ENCODE measurements around the gene PRKCE.
"Not testable (repeated sequence)": the region's sequence is repeated elsewhere in the genome, so short reads cannot be mapped to it uniquely, and the experiment has no call there.

PRKCE gene

DNA sequence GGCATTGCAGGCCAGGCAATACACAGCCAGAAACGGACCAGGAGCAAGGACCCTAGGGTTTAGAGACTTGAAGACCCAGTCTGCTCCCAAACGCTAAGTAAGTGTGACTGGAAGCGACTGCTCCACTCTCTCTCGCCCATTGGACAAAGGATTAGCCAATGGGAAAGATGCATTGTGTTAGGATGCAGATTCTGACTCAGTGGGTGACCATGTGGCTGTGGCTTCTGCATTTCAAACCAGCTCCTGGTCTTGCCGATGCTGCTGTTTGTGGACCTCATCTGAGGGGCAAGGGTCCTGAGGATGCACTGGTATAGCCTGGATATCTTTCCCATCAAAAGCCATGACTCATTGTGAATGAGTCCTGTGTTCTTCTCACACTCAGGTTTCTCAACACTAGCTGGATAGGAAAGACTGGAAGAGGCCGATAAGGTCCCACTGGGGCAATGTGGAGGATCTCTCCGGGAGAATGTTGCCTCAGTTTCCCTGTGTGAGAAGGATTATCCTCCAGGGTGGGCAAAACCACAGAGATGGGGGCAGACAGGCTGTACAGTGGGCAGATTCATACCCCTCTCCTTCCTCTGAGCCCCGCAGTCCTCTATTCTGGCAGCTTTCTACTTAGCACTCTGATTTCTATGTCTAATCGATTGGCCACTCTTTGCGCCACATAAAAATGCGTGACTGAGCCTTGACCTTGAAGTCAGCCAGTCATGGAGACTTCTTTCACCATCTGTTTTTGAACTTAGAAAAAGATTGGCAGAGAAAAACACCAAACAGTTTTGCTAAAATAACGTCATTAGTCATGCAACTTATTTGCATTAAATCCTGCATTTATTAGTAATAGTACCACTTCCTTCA lies 257.1 kb downstream of the PRKCE start:
- no peak overlapping the region for H3K27ac ChIP-seq
- no peak overlapping the region for H3K4me3 ChIP-seq

DNA sequence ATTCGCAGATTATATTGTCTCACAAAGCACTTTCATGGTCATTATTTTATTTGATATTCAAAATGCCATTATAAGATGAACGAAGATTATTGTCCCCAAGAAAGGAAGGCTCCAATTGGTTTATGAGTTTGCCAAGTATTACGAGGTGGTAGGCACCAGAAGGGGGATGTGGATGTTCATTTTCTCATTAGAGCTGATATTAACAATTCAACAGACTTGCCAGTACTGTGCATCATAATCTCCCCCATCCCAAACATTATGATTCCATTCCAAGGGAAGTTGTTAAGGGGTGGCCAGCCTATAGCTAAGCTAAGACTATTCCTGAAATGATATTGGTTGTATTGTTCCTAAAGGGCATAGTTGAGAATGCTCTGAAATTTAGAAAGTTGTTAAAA lies 257.7 kb downstream of the PRKCE start:
- no peak overlapping the region for H3K4me3 ChIP-seq
- no peak overlapping the region for H3K27ac ChIP-seq

DNA sequence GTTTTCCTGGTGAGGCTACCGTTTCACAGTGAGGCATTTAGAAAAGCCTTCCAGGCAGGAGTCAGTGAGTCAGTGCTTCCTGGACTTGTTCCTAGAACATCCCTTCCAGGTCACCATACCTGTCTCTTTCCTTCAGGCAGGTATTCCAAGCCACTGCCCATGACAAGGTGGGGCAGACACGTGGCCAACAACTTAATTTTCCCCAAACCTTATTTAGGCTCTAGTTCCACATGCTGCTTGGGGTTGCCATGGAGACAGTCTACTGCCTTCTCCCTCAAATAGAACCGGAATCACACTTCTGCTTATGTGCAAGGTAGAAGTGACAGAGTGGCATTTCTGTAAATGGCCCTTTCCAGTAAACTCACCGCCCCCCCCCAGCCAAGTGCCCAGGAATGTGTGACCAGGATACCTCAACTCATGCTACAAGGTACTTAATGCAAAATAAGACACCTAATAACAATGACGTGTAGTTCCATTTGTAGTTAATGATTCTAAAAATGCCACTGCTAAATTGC lies 258.3 kb downstream of the PRKCE start:
- Histone ChIP-seq H3K27ac (peak overlapping the region in 1 of 21 experiments; percentile 62), H3K4me3 (no peak overlapping the region)

DNA sequence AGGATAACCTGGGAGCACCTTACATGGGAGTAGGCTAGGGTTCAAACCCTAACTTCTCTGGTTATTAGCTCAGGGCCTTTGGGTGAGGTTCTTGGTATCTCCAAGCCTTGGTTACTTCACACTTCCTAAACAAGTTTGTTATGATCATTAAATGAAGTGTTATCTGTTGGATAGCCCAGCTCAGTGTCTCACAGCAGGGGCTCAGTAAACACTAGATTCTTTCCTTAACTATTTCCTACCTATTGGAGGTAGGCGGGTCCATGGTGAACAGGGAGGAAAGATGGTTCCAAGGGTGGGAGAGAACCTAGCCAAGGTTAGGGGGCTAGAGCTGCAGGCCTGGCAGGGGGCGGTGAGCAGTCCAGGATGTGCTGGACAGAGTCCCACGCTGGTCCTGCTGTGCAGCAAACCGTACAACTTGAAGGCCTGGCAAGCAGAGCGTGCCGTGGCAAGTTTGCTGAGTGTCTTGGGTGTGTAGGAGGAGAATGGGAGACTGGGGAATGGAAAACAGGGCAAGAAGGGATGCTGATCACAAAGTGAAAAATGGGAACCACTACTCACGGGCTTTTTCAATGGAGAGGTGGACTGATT lies 259.1 kb downstream of the PRKCE start:
- peak overlapping the region in 3 of 21 experiments; percentile 11 to 62 (median 21) for H3K27ac ChIP-seq
- H3K4me3 ChIP-seq: no peak overlapping the region

DNA sequence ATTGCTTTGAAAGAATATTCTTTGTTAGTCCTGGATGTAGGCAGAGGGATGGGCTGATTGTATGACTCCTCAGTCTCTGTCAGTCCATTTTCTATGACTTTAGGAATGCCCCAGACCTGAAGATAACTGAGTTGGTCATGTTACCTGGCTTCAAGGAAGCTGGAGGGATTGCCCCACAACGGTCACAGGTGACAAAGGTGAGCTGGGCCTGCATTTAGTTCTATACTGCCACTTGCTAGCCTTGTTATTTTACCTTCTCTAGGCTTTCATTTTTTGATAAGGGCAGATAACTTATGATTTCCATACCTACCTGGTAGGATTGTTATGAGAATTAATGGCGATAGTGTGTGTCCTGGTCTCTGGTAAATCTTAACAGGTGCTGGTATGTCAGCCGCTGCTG lies 260.1 kb downstream of the PRKCE start:
- no peak overlapping the region for H3K4me3 ChIP-seq
- H3K27ac ChIP-seq: no peak overlapping the region

DNA sequence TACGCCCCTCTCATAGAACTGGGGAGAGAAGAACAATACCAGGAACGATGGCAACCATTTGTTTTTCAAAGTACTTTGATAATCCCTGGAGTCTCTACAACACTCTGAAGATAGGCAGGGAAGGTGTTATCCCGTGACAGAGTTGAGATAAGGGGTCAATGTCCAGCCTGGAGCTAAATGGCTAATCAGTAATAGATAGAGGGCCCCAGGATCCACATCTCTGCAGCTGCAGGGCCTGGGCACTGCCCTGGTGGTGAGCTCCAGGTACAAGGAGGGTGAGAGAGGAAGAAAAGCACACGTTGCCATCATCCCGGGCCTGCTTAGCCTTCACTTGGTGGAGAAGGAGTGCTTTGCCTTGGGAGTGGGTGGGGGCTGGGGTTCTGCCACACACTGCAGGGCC lies 260.6 kb downstream of the PRKCE start:
- Histone ChIP-seq H3K27ac (no peak overlapping the region), H3K4me3 (no peak overlapping the region)

DNA sequence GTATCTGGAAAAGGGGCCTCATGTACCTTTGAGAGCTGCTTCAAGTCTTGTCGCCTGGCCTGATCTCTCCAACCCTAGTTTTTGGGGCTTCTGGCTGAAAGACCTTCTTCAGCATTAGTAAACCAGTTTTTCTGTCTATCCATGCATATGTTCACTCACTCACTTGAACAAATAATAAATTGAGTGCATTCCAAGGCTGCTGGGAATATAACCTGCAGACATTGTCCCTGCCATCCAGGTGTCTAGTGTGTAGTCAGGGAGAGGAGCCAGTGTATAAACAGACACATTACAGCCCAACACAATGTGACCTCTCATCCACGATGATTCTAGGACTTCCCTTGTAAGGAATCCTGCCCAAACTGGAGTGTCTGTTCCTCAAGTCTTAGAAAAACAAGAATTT lies 262.1 kb downstream of the PRKCE start:
- H3K27ac ChIP-seq: no peak overlapping the region
- no peak overlapping the region for H3K4me3 ChIP-seq

DNA sequence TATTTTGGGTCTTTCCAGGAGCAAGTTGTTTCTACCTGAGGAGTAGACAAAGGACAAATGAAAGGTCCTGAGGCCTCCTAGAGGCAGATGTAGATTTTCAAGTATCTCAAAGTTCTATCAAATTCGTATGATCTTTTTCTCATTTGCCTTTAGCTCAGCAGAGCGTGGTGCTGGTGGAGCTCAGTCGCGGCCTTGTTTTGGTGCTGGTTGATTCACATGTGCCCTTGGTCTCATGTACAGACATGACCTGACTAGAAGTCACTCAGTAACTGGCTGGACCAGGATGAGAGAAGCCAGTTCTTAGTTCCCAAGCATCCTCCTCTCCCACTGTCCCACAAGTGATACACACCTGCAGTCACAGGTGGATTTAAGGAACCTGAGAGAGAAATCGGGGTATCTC lies 264.0 kb downstream of the PRKCE start:
- Histone ChIP-seq H3K4me3 (no peak overlapping the region), H3K27ac (no peak overlapping the region)

DNA sequence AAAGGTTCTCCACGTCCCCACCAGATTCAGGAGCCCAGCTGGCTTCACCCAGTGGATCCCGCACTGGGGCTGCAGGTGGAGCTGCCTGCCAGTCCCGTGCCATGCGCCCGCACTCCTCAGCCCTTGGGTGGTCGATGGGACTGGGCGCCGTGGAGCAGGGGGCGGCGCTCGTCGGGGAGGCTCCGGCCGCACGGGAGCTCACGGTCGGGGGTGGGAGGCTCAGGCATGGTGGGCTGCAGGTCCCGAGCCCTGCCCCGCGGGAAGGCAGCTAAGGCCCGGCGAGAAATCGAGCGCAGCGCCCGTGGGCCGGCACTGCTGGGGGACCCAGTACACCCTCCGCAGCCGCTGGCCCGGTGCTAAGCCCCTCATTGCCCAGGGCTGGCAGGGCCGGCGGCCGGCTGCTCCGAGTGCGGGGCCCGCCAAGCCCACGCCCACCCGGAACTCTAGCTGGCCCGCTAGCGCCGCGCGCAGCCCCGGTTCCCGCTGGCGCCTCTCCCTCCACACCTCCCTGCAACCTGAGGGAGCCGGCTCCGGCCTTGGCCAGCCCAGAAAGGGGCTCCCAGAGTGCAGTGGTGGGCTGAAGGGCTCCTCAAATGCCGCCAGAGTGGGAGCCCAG lies 266.2 kb downstream of the PRKCE start:
- H3K27ac ChIP-seq, H3K4me3 ChIP-seq: not testable (repeated sequence)

DNA sequence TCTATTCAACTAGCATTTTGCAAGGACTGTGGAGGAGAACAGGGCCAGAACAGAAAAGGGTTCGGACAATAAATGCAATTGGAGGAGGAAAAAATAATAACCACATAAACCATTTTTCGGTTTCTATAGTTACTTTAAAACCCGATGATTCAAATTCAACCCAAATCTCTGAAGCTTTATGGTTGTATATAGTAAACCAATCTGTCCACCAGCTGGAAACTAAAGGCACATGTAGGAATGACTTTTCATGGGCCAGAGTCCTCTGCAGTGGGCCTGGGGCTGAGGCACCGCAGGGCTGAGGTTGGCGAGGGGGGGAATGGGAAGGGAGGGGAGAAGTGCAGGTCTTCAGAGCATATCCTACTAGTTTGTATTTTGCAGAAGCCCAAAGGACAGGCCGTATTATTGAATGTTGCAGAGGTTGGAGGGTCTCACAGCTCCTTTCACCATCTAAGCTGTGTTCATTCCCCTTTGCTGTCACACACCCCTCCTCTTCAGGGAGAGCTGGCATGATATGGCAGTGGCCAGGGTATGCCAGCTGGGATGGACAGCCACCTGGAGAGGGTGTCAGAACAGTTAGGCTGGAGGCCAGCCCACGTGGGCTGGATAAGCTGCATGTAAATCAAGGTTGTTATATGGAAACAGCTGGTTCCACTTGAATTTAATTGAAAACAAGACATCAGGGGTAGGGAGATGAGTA lies 267.1 kb downstream of the PRKCE start:
- Histone ChIP-seq H3K4me3 (no peak overlapping the region), H3K27ac (peak overlapping the region in 2 of 21 experiments; percentile 52 to 59)

DNA sequence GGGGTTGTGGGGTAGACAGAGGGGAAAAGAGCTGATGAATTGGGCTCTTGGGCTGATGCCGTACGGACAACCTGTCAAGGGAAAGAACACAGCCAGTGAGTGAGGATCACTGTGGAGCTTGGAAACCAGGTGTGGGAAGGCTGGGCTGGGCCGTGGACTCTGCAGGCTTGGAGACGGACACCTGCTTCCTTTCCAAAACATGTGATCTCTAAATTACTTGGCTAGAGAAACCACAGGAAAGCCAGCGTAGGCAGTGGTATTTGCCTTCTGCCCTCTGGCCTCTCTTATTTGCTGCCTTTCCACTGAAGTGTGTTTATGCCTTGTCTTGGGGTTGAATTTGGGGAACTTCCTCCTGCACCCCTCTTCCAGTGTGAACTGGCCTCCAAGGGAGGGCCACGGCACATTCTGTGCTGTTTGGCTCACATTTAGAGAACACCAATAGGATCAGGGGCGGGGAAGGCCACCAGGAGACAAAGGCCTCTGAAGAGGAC lies 267.7 kb downstream of the PRKCE start:
- Histone ChIP-seq H3K27ac (peak overlapping the region in 9 of 21 experiments; percentile 21 to 59 (median 45)), H3K4me3 (no peak overlapping the region)

DNA sequence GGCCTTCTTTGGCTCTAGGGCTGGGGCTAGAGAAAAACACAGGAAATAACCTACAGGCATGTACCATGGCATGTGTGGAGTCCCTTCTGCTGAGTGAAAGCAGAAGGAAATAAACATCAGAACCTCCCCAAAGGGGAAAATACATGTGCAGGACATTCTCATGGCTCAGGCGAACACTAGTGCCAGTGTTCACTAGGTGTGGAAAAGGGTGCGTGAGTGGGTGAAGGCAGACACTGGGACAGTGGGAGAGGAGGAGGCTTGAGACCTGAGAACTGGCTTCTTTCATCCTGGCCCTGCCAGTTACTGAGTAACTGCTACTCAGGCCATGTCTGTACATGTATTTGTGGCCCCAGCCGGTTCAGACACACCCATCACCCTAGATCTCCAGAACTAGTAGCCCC lies 268.2 kb downstream of the PRKCE start:
- Histone ChIP-seq H3K4me3 (no peak overlapping the region), H3K27ac (peak overlapping the region in 9 of 21 experiments; percentile 21 to 59 (median 45))

DNA sequence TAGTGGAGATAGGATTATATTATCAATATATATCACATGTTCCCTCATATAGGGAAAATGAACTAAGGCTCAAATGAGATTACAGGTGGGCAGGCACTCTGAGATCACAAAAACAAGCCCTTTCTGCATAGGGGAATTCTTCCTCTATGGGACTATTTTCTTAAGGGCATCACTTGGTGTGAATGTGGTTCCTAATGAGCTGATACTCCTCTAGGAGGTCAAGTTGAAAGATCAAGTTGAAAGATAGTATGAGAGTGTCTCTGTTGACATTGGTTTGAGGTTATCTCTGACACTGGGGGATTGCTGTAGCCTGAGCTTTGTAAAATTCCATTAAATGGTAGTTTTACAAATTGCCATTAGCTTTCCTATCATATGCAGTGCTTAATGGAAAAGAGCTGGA lies 270.4 kb downstream of the PRKCE start:
- H3K4me3 ChIP-seq: no peak overlapping the region
- no peak overlapping the region for H3K27ac ChIP-seq

DNA sequence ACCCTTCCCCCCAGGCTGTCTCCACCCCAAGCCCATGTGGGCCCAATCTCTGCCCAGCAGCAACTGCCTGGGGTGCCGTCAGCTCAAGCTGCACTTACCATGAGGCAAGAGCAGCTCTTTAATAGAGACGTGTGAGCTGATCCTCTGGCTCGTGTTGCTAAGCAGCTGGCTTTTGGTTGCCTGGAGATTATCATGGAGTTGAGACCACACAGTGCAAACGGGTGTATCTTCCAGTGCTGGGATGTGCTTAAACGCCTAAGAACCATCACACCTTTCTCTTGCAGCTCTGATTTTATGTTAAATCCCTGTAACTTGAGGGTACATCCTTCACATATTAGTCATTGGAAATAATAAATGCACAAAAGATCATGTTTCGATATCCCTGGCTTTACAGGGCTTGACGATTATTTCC lies 271.1 kb downstream of the PRKCE start:
- Histone ChIP-seq H3K4me3 (no peak overlapping the region), H3K27ac (no peak overlapping the region)

DNA sequence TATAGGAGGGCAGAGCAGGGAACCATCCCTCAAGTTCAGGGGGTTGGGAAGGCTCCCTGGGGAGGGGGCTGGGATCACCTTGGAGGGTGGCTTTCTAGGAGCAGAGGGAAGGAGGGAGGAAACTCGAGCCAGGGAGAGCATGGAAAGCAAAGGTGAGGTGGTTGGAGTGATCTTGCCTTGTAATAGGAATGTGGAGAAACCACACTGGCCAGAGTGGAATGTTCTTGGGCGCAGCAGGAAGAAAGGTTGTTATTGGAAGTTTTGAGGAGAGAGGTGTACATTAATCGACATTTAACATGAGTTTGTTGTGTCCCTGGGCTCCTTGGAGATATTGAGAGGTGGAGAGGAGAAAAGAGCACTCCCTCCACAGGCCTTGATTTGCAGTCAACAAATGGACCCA lies 272.2 kb downstream of the PRKCE start:
- no peak overlapping the region for H3K4me3 ChIP-seq
- no peak overlapping the region for H3K27ac ChIP-seq

DNA sequence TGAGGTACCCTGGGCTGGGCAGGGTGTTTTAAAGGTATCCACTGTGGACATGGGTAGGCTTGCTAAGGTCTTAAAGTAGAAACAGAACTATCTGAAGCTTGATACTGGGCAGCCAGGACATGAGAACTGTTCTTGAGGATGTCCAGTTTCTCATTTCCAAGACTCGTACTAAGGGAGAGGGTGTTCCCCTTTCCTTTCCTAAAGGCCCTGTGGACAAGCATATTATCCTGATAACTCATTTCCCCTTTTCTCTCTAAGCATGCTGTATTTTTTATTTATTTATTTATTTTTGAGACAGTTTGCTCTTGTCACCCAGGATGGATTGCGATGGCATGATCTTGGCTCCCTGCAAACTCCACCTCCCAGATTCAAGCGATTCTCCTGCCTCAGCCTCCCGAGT lies 273.6 kb downstream of the PRKCE start:
- H3K4me3 ChIP-seq: no peak overlapping the region
- H3K27ac ChIP-seq: peak overlapping the region in 2 of 21 experiments; percentile 11 to 28

DNA sequence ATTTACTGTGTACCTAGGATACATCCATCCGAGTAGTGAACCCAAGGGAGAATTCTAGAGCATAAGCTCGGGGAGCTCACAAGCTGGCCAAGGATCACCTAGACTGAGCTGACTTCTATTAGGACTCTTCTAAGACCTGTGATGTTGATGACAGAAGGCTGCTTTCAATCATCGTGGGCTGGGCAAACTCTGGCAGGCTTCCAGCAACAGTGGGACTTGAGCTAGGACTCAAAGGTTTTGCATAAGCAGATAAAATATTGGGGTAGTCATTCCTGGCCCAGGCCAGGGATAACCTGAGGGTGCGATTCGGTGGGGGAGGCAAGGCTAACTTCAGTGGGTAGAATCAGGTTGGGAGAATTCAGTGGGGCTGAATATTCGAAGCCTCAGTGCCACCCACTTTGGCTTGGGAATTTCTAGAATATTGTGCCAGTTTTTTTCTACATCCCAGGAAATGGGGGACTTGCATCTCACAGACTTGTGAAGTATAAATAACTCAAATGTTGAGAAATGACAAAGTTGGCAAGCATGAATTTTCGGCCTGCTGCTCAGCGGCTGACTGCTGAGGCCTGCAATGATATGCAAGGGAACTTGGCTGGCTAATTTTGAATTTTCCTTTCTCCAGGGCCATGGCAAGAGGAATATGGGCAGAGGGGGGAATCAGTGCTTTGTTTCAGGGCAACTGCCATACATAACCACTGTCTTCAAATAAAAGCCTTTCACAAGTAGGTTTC lies 274.3 kb downstream of the PRKCE start:
- H3K27ac ChIP-seq: peak overlapping the region in 7 of 21 experiments; percentile 2 to 33 (median 18)
- H3K4me3 ChIP-seq: no peak overlapping the region

DNA sequence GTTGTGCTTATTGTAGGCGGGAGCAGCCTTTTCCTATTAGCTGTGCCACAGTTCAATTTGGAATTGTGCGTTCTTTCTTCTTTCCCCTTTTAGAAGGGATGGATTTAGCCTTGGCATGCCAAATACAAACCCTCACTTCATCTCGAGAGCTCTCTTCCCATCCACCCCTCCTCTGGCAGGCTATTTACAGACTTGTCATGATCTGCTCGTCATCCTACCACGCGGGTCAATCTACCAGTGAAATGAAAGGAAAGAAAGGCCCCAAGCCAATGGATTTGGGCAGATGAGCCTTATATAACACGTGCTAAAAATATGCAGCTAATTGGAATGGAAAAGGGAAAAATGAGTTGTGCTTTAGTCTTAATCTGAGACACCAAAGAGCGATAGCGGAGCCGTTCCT lies 277.5 kb downstream of the PRKCE start:
- Histone ChIP-seq H3K27ac (peak overlapping the region in 2 of 21 experiments; percentile 31 to 48), H3K4me3 (no peak overlapping the region)

DNA sequence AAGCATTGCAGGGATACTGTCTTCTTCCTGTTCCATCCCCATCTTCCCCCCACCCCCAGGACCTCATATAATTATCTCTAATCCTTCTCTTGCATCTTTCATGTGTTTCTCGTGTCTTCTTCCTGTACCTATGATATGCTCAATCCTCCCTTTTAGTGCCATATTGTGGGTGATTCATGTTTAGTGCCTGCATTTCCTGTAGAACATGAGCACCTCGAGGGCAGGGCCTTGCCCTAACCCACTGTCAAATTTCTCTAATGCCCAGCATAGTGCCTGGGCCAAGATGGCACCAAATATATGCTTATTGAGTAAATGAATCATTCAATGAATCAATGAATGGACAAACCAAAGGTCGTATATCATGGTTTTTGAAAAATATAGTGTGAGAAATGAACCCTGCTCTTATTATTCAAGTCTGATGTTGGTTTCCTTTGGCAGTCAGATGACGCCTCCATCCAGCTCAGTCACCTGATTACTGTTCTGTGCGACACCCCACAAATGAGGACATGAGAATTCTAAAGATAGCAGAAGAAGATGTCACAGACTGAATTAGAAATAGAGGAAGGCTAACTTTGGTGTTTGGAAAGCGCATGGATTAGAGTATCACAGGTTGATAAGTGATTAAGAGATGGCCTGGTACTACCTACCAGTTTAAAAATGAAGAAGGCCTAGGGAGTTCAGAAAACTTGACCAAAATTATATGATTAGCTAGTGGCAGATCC lies 278.4 kb downstream of the PRKCE start:
- Histone ChIP-seq H3K27ac (peak overlapping the region in 1 of 21 experiments; percentile 31), H3K4me3 (no peak overlapping the region)
